NT2/D1 (cell line): Measurements from ENCODE around the gene RHOA.

ENCODE experiments used
- DNase-seq: peaks from one replicate; pipeline ENCODE4 v3.0.0-alpha.2; 2011; ENCODE audit warnings: low read depth, low spot score
- H3K27me3 ChIP-seq: 2 replicates; pipeline ENCODE4 v1.6.0; 2011; ENCODE audit warnings: mild to moderate bottlenecking; ENCODE audit not compliant: insufficient read length, insufficient read depth
- H3K36me3 ChIP-seq: 2 replicates; pipeline ENCODE4 v1.6.1; 2011; ENCODE audit warnings: mild to moderate bottlenecking, low read length, mixed read lengths; ENCODE audit not compliant: insufficient read depth, insufficient read length
- H3K4me1 ChIP-seq: 2 replicates; pipeline ENCODE4 v1.5.1; 2011; ENCODE audit not compliant: insufficient read depth, insufficient read length
- H3K4me3 ChIP-seq: 2 replicates; pipeline ENCODE4 v1.5.1; 2011; ENCODE audit warnings: low read depth; ENCODE audit not compliant: insufficient read length
- H3K9ac ChIP-seq: 2 replicates; pipeline ENCODE4 v1.6.0; 2011; ENCODE audit warnings: low read depth; ENCODE audit not compliant: insufficient read length
- H3K9me3 ChIP-seq: 2 replicates; pipeline ENCODE4 v1.5.1; 2011; ENCODE audit warnings: mild to moderate bottlenecking, low read length; ENCODE audit not compliant: insufficient read depth
- SUZ12 ChIP-seq: IDR thresholded peaks from 2 replicates; pipeline ENCODE4 v1.6.1; 2011; ENCODE audit not compliant: insufficient read length, insufficient read depth; ENCODE audit errors: extremely low read depth
- YY1 ChIP-seq: IDR thresholded peaks from 2 replicates; pipeline ENCODE4 v1.6.1; 2011; ENCODE audit not compliant: insufficient read length, insufficient read depth
- ZNF274 ChIP-seq: IDR thresholded peaks from 2 replicates; pipeline ENCODE4 v1.6.1; 2011; ENCODE audit warnings: mild to moderate bottlenecking, low read depth, low read length

Gene RHOA

GRCh38 chr3:49421890-49422378 is 10.2 kb upstream of the RHOA start:
- peak overlapping the region; percentile 58 for H3K4me3 ChIP-seq
- no peaks in the 10 kb centered on the region for H3K27me3 ChIP-seq
- peak overlapping the region; percentile 84 for H3K9ac ChIP-seq
- H3K9me3 ChIP-seq, result no peaks in the 10 kb centered on the region
- peaks cover 51% of the 10 kb centered on the region for H3K36me3 ChIP-seq
- no peak for TF ChIP-seq ZNF274
- TF ChIP-seq YY1, result peak; percentile 7
- no peak for TF ChIP-seq SUZ12
- no peak for DNase-seq
- peaks cover 24% of the 10 kb centered on the region for H3K4me1 ChIP-seq

DNA sequence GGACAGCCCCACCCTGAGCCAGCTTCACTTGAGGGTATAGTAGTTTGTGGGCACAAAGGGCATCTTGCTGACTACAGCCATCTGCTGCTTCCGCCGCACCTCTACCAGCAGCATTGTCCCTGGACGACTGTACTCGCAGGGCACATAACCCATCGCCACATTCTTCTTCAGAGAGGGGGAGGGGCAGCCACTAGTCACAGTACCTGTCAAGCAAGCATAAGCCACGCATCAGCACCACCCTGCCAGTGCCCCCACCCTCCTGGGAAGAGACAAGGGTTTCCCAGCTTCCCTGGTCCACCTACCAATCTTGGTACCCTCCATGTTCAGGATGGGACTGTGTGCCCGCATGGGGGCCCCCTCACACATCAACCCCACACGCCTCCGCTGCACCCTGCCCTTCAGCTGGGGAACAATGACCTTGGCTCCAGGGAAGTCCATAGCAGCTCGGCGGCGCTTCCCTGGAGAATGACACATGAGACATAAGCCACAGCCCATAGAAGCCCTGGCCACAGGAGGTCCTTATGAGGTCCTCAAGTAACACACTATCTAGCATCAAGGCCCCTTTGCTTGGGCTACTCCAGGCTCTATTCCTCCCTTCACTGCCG is 5.8 kb upstream of the RHOA start:
- no peak overlapping the region for H3K4me3 ChIP-seq
- TF ChIP-seq ZNF274 (no peak), YY1 (no peak), SUZ12 (no peak)
- peaks cover 60% of the 10 kb centered on the region for H3K36me3 ChIP-seq
- DNase-seq, result no peak
- H3K9ac ChIP-seq, result no peak overlapping the region
- H3K9me3 ChIP-seq, result no peaks in the 10 kb centered on the region
- no peaks in the 10 kb centered on the region for H3K27me3 ChIP-seq
- peaks cover 26% of the 10 kb centered on the region for H3K4me1 ChIP-seq

GRCh38 chr3:49416867-49417266 is 5.1 kb upstream of the RHOA start:
- TF ChIP-seq SUZ12, result no peak
- no peak for TF ChIP-seq ZNF274
- no peak for TF ChIP-seq YY1
- Histone ChIP-seq H3K4me3 (no peak overlapping the region), H3K9ac (no peak overlapping the region), H3K4me1 (peaks cover 26% of the 10 kb centered on the region), H3K9me3 (no peaks in the 10 kb centered on the region), H3K36me3 (peaks cover 60% of the 10 kb centered on the region), H3K27me3 (no peaks in the 10 kb centered on the region)
- no peak for DNase-seq

DNA sequence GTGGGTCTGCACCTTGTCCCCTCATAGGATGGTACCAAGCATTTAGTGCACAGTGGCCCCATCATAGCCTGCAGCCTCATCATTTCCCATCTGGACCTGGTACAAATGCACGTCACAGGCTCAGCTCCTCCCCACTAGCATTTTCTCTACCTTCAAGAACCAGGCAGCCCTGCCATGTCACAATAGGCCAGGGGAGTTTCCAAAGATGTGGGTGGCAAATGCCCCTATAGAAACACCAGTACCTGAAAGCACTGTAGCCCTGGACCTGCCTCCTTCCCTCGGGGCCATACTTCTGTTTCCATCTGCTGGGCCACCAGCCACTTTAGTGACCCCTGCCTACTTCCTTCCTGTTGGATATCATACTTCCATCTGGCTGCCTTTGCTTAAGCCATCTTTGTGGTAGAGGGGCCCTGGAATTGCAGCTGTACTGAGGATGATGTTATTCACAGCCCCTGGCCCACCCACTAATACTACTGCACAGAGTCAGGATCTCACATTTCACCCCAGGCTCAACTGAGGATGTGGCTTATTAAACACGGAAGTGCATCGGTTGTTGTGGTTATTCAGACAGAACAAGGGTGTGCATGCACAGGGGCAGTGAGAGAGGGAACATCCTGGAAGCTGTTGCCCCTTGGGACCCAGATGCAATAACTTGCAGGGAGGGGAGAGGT is 4.3 kb upstream of the RHOA start:
- DNase-seq, result no peak
- Histone ChIP-seq H3K9me3 (no peaks in the 10 kb centered on the region), H3K4me3 (no peak overlapping the region), H3K9ac (no peak overlapping the region), H3K27me3 (no peaks in the 10 kb centered on the region), H3K4me1 (peaks cover 21% of the 10 kb centered on the region), H3K36me3 (peaks cover 60% of the 10 kb centered on the region)
- TF ChIP-seq ZNF274, result no peak
- no peak for TF ChIP-seq SUZ12
- no peak for TF ChIP-seq YY1

GRCh38 chr3:49414753-49415152 is 3.0 kb upstream of the RHOA start:
- peaks cover 52% of the 10 kb centered on the region for H3K36me3 ChIP-seq
- no peaks in the 10 kb centered on the region for H3K9me3 ChIP-seq
- TF ChIP-seq SUZ12, result no peak
- no peak for TF ChIP-seq YY1
- TF ChIP-seq ZNF274, result no peak
- peaks cover 21% of the 10 kb centered on the region for H3K4me1 ChIP-seq
- H3K27me3 ChIP-seq, result no peaks in the 10 kb centered on the region
- H3K9ac ChIP-seq, result no peak overlapping the region
- DNase-seq, result no peak
- no peak overlapping the region for H3K4me3 ChIP-seq

DNA sequence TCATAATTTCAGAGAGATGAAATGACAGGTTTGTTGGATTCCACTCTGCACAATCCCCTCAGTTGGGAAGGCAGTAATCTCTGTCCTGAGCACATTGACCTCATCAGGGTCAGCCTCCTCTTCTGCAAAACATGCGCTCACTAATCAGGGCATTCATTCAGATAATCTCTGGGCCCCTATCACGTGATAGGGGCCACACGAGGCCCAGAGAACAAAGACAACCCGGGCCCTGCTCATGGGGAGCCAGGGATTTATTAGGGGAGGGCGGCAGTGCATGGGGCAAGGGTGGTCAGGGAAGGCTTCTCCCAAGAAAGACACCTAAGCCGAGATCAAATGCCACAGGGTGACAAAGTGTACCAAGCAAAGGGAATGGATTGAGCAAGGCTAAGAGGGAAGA is 1.6 kb upstream of the RHOA start:
- H3K4me1 ChIP-seq, result peaks cover 15% of the 10 kb centered on the region
- no peaks in the 10 kb centered on the region for H3K9me3 ChIP-seq
- H3K9ac ChIP-seq, result peak overlapping the region; percentile 96
- peak overlapping the region; percentile 90 for H3K4me3 ChIP-seq
- no peak for TF ChIP-seq SUZ12
- no peak for TF ChIP-seq YY1
- TF ChIP-seq ZNF274, result no peak
- no peaks in the 10 kb centered on the region for H3K27me3 ChIP-seq
- DNase-seq, result no peak
- peaks cover 41% of the 10 kb centered on the region for H3K36me3 ChIP-seq

- H3K9ac ChIP-seq, result peak overlapping the region; percentile 96
- H3K4me1 ChIP-seq, result peaks cover 15% of the 10 kb centered on the region
- peak overlapping the region; percentile 90 for H3K4me3 ChIP-seq
- no peaks in the 10 kb centered on the region for H3K9me3 ChIP-seq
- no peaks in the 10 kb centered on the region for H3K27me3 ChIP-seq
- peaks cover 41% of the 10 kb centered on the region for H3K36me3 ChIP-seq
- no peak for TF ChIP-seq ZNF274
- no peak for TF ChIP-seq YY1
- no peak for TF ChIP-seq SUZ12
- no peak for DNase-seq
Measured at GRCh38 chr3:49412632-49413337, 1.0 kb upstream of the RHOA start.
